Stomach (tissue), 4 donors: ENCODE measurements around the gene ZMIZ1.

Experiments used
- CTCF ChIP-seq, 7 experiments: fragments of 450-650 bp in 4 of 7; fragments of 200-600 bp in 3 of 7; sonication (generic) in 3 of 7; IDR thresholded peaks; one replicate each; pipeline ENCODE4 v1.5.1; 2016 to 2019; ENCODE audit warnings: antibody characterized with exemption in 7 of 7, control low read depth in 2 of 7, mild to moderate bottlenecking in 1 of 7
- EP300 ChIP-seq: sonication (generic); formaldehyde crosslinking; IDR thresholded peaks from one replicate; pipeline ENCODE4 v1.6.1; 2017; ENCODE audit warnings: antibody characterized with exemption
- POLR2A ChIP-seq, 4 donors: fragments of 450-650 bp; IDR thresholded peaks; one replicate each; pipeline ENCODE4 v1.6.1; 2016; ENCODE audit warnings: antibody characterized with exemption in 4 of 4, control low read depth in 2 of 4, mild to moderate bottlenecking in 1 of 4, moderate library complexity in 1 of 4
- POLR2AphosphoS5 ChIP-seq, 3 donors: sonication (generic); formaldehyde crosslinking; IDR thresholded peaks; one replicate each; pipeline ENCODE4 v1.6.1; 2016; ENCODE audit warnings: antibody characterized with exemption in 3 of 3

- TF ChIP-seq POLR2A (IDR thresholded peaks at IDR 0.05): no peak
- TF ChIP-seq CTCF (IDR thresholded peaks at IDR 0.05): no peak
- TF ChIP-seq POLR2AphosphoS5 (IDR thresholded peaks at IDR 0.05): no peak
- no peak for TF ChIP-seq EP300
Measured at GRCh38 chr10:79270466-79271246, 201.9 kb downstream of the ZMIZ1 start.
